ENCODE results near the gene ACTL10.

DNA sequence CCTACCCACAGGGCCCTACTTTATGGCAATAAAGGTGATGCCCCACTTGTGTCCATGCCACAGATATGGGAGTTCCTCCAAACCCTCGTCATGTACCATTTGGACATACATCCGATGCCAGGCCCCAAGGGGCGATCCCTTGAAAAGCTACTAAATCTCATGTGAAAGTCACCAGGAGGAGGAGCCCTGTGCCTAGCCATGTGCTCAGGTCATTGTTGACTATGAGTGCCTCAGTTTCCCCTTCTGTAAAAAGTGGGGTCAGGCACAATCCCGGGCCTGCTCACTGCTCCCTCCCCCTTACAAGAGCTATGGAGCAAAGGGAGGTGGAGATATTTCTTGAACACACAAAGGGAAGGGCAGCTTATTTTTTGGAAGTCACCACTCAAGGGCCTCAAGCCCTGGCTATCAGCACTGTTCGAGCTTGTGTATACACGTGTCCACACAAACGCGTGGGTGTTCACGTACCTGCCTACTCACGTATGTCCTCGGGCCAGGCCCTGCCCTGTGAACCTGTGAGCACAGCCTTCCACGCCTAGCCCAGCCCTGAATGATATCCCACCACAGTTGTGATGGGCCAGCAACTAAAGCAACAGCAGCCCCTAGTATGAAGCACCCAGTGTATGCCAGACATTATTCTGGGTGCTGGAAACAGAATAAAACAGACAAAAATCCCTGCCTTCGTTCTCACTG, 1.9 kb downstream of the ACTL10 start:
- TF ChIP-seq, protein P1, sequence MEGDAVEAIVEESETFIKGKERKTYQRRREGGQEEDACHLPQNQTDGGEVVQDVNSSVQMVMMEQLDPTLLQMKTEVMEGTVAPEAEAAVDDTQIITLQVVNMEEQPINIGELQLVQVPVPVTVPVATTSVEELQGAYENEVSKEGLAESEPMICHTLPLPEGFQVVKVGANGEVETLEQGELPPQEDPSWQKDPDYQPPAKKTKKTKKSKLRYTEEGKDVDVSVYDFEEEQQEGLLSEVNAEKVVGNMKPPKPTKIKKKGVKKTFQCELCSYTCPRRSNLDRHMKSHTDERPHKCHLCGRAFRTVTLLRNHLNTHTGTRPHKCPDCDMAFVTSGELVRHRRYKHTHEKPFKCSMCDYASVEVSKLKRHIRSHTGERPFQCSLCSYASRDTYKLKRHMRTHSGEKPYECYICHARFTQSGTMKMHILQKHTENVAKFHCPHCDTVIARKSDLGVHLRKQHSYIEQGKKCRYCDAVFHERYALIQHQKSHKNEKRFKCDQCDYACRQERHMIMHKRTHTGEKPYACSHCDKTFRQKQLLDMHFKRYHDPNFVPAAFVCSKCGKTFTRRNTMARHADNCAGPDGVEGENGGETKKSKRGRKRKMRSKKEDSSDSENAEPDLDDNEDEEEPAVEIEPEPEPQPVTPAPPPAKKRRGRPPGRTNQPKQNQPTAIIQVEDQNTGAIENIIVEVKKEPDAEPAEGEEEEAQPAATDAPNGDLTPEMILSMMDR (IDR thresholded peaks at IDR 0.05): no peak
- no peak for TF ChIP-seq ZFX (IDR thresholded peaks at IDR 0.05; ENCODE audit: borderline replicate concordance)
